GM23338 (cell line): Measurements from ENCODE around the gene PTPRN2. TPM values are rescaled to one million over a fixed set of nuclear protein-coding genes. Genes with fewer than 3 reads are reported as not detected.

Experiments
- ATAC-seq: fragments of 200-7000 bp; cut with Tn5 transposase; 3 replicates; pipeline ENCODE4 v1.9.1; 2020
- DNase-seq: peaks from one replicate; pipeline ENCODE4 v3.0.0-alpha.2; 2015; ENCODE audit warnings: low spot score
- H2AFZ ChIP-seq: fragments of 200-600 bp; sonication (generic); 2 replicates; pipeline ENCODE4 v1.8.0; 2016; ENCODE audit warnings: antibody characterized with exemption, mild to moderate bottlenecking, moderate library complexity
- H3F3A ChIP-seq: fragments of 200-600 bp; sonication (generic); replicated peaks from 2 replicates; pipeline ENCODE4 v1.8.0; 2017; ENCODE audit warnings: antibody characterized with exemption, mixed run types, low read depth
- H3K27ac ChIP-seq: fragments of 200-600 bp; sonication (generic); 2 replicates; pipeline ENCODE4 v1.6.1; 2016; ENCODE audit warnings: low read depth
- H3K27me3 ChIP-seq: fragments of 200-600 bp; sonication (generic); 2 replicates; pipeline ENCODE4 v1.8.0; 2016; ENCODE audit warnings: mild to moderate bottlenecking, mixed run types, moderate library complexity; ENCODE audit not compliant: insufficient read depth
- H3K36me3 ChIP-seq: fragments of 200-600 bp; sonication (generic); 2 replicates; pipeline ENCODE4 v1.8.0; 2016; ENCODE audit warnings: mild to moderate bottlenecking; ENCODE audit not compliant: insufficient read depth
- H3K4me1 ChIP-seq: fragments of 200-600 bp; sonication (generic); 2 replicates; pipeline ENCODE4 v1.8.0; 2016; ENCODE audit warnings: mild to moderate bottlenecking, moderate library complexity; ENCODE audit not compliant: insufficient read depth
- H3K4me2 ChIP-seq: fragments of 200-600 bp; sonication (generic); 2 replicates; pipeline ENCODE4 v1.7.1; 2017; ENCODE audit warnings: mixed run types
- H3K4me3 ChIP-seq: fragments of 200-600 bp; sonication (generic); 2 replicates; pipeline ENCODE4 v1.6.1; 2016; ENCODE audit warnings: mixed run types
- H3K79me2 ChIP-seq: fragments of 200-600 bp; sonication (generic); replicated peaks from 2 replicates; pipeline ENCODE4 v1.8.0; 2017; ENCODE audit warnings: mild to moderate bottlenecking; ENCODE audit not compliant: insufficient read depth
- H3K9me2 ChIP-seq: fragments of 200-600 bp; sonication (generic); 2 replicates; pipeline ENCODE4 v1.8.0; 2017; ENCODE audit not compliant: insufficient read depth
- H4K20me1 ChIP-seq: fragments of 200-600 bp; sonication (generic); replicated peaks from 2 replicates; pipeline ENCODE4 v1.8.0; 2017; ENCODE audit warnings: mild to moderate bottlenecking; ENCODE audit not compliant: insufficient read depth
- H3K27ac Mint-ChIP-seq: 2 replicates; pipeline ENCODE4 v1.8.0; 2020; ENCODE audit warnings: inconsistent platforms, mild to moderate bottlenecking, moderate library complexity, mixed read lengths
- H3K27me3 Mint-ChIP-seq: 3 replicates; pipeline ENCODE4 v1.8.0; 2022; ENCODE audit warnings: low read depth, mild to moderate bottlenecking, moderate library complexity, mixed read lengths, inconsistent platforms; ENCODE audit not compliant: insufficient read depth, poor library complexity
- H3K36me3 Mint-ChIP-seq: 3 replicates; pipeline ENCODE4 v1.8.0; 2021; ENCODE audit warnings: low read depth, mild to moderate bottlenecking, inconsistent platforms, moderate library complexity, mixed read lengths
- H3K4me1 Mint-ChIP-seq: 3 replicates; pipeline ENCODE4 v1.8.0; 2020; ENCODE audit warnings: mild to moderate bottlenecking, inconsistent platforms, mixed read lengths
- H3K4me3 Mint-ChIP-seq: 3 replicates; pipeline ENCODE4 v1.8.0; 2021; ENCODE audit warnings: moderate library complexity, mild to moderate bottlenecking, inconsistent platforms, mixed read lengths
- H3K9me3 Mint-ChIP-seq: 3 replicates; pipeline ENCODE4 v1.8.0; 2020; ENCODE audit warnings: moderate library complexity, mild to moderate bottlenecking, inconsistent platforms, mixed read lengths
- CREB1 ChIP-seq: fragments of 250-450 bp; sonication (Bioruptor Pico); IDR thresholded peaks from 2 replicates; pipeline ENCODE4 v1.5.0; 2020; ENCODE audit warnings: low read depth, mild to moderate bottlenecking, moderate library complexity
- CTCF ChIP-seq, 2 experiments: fragments of 200-600 bp in 1 of 2; sonication (generic) in 1 of 2; conservative IDR thresholded peaks; 2 replicates each; pipeline versions ENCODE4 v1.5.1 to v1.6.1; 2016 to 2017; ENCODE audit warnings: antibody characterized with exemption in 2 of 2, low read depth in 2 of 2, mild to moderate bottlenecking in 2 of 2, moderate library complexity in 1 of 2
- ETS1 ChIP-seq: IDR thresholded peaks from 2 replicates; pipeline ENCODE4 v1.6.1; 2016; ENCODE audit warnings: antibody characterized with exemption
- EZH2 ChIP-seq: fragments of 200-600 bp; sonication (generic); IDR thresholded peaks from one replicate; pipeline ENCODE4 v1.8.0; 2017; ENCODE audit warnings: antibody characterized with exemption, mild to moderate bottlenecking, low read depth; ENCODE audit not compliant: unreplicated experiment
- EZH2phosphoT487 ChIP-seq: fragments of 200-600 bp; sonication (generic); IDR thresholded peaks from one replicate; pipeline ENCODE4 v1.8.1; 2018; ENCODE audit warnings: antibody characterized with exemption; ENCODE audit not compliant: unreplicated experiment
- JUNB ChIP-seq: IDR thresholded peaks from one replicate; pipeline ENCODE4 v1.6.1; 2016; ENCODE audit warnings: antibody characterized with exemption; ENCODE audit not compliant: unreplicated experiment
- NANOG ChIP-seq: IDR thresholded peaks from 2 replicates; pipeline ENCODE4 v1.6.1; 2016; ENCODE audit warnings: antibody characterized with exemption, borderline replicate concordance
- POLR2AphosphoS5 ChIP-seq: IDR thresholded peaks from 2 replicates; pipeline ENCODE4 v1.6.1; 2016; ENCODE audit warnings: antibody characterized with exemption, low read depth
- REST ChIP-seq: IDR thresholded peaks from one replicate; pipeline ENCODE4 v1.6.1; 2018; ENCODE audit warnings: antibody characterized with exemption; ENCODE audit not compliant: unreplicated experiment
- STAT1 ChIP-seq: IDR thresholded peaks from one replicate; pipeline ENCODE4 v1.6.1; 2016; ENCODE audit warnings: antibody characterized with exemption; ENCODE audit not compliant: unreplicated experiment
- ZNF114 ChIP-seq: fragments of 250-450 bp; sonication (Bioruptor Pico); IDR thresholded peaks from 2 replicates; pipeline ENCODE4 v1.5.0; 2020; ENCODE audit warnings: mild to moderate bottlenecking, moderate library complexity
- ZNF331 ChIP-seq: fragments of 250-450 bp; sonication (Bioruptor Pico); IDR thresholded peaks from 2 replicates; pipeline ENCODE4 v1.5.0; 2020; ENCODE audit warnings: low read depth, mild to moderate bottlenecking, moderate library complexity
- ZNF462 ChIP-seq: fragments of 250-450 bp; sonication (Bioruptor Pico); IDR thresholded peaks from 2 replicates; pipeline ENCODE4 v1.5.0; 2020; ENCODE audit warnings: mild to moderate bottlenecking, moderate library complexity
- polyA plus RNA-seq: library from polyadenylated mRNA; unstranded; fragments of >200 nt; fragmentation: Nextera tagmentation; extraction: Ambion mirVana; gene quantifications from 2 replicates; pipeline ENCODE4 v1.2.1, GENCODE V29; 2016
- total RNA-seq: library from RNA; depleted of rRNA; stranded (reverse); fragments of >200 nt; shearing (Covaris generic); gene quantifications from 2 replicates; pipeline ENCODE4 v1.2.3, GENCODE V29; 2014

PTPRN2 gene
- total and polyA plus RNA-seq, 2 experiments from 2014 or later: 0.87 to 4.0 TPM

GRCh38 chr7:158611541-158611940 is 23.9 kb upstream of the PTPRN2 start:
- no peaks in the 10 kb centered on the region for H3F3A ChIP-seq
- H3K4me1 Mint-ChIP-seq: peaks cover 19% of the 10 kb centered on the region
- H3K9me3 Mint-ChIP-seq: no peaks in the 10 kb centered on the region; the same call in 2 of the 3 replicates
- H3K4me3 ChIP-seq: no peak overlapping the region
- H3K36me3 Mint-ChIP-seq: peaks cover 26% of the 10 kb centered on the region
- DNase-seq (no peak), ATAC-seq (no peak)
- no peaks in the 10 kb centered on the region for H4K20me1 ChIP-seq
- peaks cover 20% of the 10 kb centered on the region for H3K4me1 ChIP-seq
- TF ChIP-seq JUNB (no peak), ZNF462 (CRISPR knock-in tag) (no peak), ZNF331 (CRISPR knock-in tag) (no peak), REST (no peak), STAT1 (no peak), ZNF114 (CRISPR knock-in tag) (no peak), NANOG (no peak), CREB1 (CRISPR knock-in tag) (no peak), ETS1 (no peak), EZH2 (no peak), CTCF (conservative IDR thresholded peaks at IDR 0.05; ENCODE audit: low read depth in 2 of 2) (no peak), POLR2AphosphoS5 (no peak), EZH2phosphoT487 (no peak)
- H3K4me2 ChIP-seq: no peak overlapping the region
- peaks cover 9% of the 10 kb centered on the region for H3K27me3 Mint-ChIP-seq
- H3K36me3 ChIP-seq: no peaks in the 10 kb centered on the region
- H3K27ac Mint-ChIP-seq: no peak overlapping the region
- peak overlapping the region; percentile 55; the same call in 1 of the 2 replicates for H3K27ac ChIP-seq
- H3K9me2 ChIP-seq: no peaks in the 10 kb centered on the region
- peaks cover 14% of the 10 kb centered on the region for H3K79me2 ChIP-seq
- H3K27me3 ChIP-seq: no peaks in the 10 kb centered on the region
- H3K4me3 Mint-ChIP-seq: no peak overlapping the region
- H2AFZ ChIP-seq: no peak overlapping the region
